GM18517 (cell line): ENCODE measurements around the gene MORC1.
A peak's percentile ranks its signal among the peaks of the same experiment; 100 is the strongest.
"Not testable (repeated sequence)": the region's sequence is repeated elsewhere in the genome, so short reads cannot be mapped to it uniquely, and the experiment has no call there.

ENCODE experiments used
- ATAC-seq: cut with Tn5 transposase; IDR thresholded peaks from one replicate; pipeline ENCODE4 v1.9.1; 2021; ENCODE audit warnings: mild to moderate bottlenecking, moderate library complexity; ENCODE audit not compliant: unreplicated experiment

MORC1 gene

GRCh38 chr3:109109574-109109973 lies 8.4 kb downstream of the MORC1 start:
- ATAC-seq: no peak

- ATAC-seq: no peak
Measured at GRCh38 chr3:109098079-109098644, 19.8 kb downstream of the MORC1 start.

- ATAC-seq: no peak
Measured at GRCh38 chr3:109095166-109095565, 22.8 kb downstream of the MORC1 start.

DNA sequence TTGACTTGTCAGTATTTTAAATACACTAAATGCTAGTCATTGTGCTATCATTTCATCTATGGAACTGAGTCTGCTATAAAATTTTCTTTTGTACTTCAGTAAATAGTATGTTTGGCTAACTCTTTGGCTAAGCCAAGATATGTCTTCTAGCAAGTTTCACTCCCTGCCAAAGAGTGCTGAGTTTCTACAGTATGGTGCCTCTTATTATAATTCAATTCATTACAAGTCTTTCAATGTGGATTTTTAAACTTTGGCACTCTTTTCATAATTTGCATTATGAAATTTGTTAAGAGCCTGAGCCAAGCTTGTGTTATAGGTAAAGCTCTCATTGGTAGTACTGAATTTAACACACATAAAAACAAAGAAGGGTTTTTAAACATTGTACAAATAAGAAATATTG lies 24.4 kb downstream of the MORC1 start:
- no peak for ATAC-seq

GRCh38 chr3:109091846-109092245 lies 26.1 kb downstream of the MORC1 start:
- no peak for ATAC-seq

GRCh38 chr3:109089265-109089664 lies 28.7 kb downstream of the MORC1 start:
- ATAC-seq: no peak

GRCh38 chr3:109081746-109082510 lies 36.0 kb downstream of the MORC1 start:
- peak; percentile 96 for ATAC-seq

- not testable (repeated sequence) for ATAC-seq
Measured at GRCh38 chr3:109080090-109080489, 37.8 kb downstream of the MORC1 start.

DNA sequence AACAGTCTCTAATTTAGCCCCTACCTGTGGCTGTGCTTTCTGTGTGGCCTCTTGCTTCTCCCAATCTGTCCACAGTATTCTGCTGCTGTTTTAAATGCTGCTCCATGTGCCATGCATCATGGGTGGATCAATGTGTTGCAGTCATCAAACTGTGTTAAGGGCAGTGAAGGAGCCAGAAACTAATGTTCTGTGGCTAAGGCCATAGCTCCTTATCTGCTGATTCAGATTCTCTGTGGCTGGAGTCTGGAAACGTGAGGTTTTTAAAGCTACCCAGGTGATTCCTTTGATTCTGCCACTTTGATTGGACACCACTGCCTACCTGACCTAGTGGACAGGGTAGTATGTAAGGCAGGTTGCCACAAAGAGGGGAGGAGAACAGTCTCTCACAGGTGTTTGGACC lies 44.8 kb downstream of the MORC1 start:
- ATAC-seq: no peak

DNA sequence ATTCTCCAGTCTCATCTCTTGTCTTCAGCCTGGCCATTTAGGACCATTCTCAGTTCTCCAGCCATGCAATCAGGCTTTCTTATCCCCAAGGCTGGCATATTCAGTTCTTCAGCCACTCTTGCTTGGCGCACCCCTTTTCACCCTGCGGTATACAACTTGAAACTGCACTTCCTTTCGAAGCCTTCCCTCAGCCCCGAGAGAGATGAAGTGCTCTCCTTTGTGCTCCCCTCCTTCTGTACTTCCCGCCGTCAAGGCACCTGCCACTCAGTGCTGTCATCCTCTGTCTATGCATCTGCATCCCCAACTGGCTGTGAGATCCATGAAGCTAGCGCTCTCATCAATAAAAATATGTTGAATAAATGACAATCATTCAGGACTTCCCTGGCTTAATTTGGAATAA lies 45.7 kb downstream of the MORC1 start:
- peak; percentile 63 for ATAC-seq

DNA sequence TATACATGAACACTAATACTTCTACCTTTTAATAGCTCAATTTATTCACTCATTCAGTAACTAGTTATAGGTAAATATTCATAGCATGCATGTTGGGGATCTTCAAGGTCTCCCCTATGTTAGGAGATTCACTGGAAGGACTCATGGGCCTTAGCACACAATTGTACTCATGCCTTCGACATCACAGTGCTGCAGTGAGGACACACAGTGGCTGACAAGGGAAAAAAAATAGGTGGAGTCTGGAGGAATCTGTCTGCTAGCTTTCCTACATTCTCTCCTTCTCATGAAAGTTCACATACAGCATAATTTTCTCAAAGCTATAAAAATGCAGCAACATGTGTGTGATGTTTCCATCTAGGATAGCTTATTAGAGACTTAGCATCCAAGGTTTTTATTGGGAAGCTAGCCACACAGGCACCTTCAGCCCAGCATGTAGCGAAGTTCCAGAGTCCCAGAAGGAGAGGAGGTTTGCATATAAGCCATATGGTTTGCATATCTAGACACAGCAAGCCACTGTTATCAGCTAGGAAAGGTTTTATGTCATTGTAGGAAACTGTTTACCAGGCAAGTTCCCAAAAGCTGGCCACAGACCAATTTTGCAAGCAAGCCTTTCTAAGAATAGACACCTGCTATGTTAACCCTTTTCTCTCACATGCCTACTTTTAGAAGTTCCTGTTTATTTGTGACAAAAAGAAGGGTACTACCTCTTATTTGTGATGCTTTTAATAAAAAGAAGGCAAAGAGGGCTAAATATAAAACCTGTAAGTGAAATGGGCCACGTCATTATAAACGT lies 46.4 kb downstream of the MORC1 start:
- ATAC-seq: peak; percentile 33

- ATAC-seq: no peak
Measured at GRCh38 chr3:109070211-109070610, 47.7 kb downstream of the MORC1 start.

DNA sequence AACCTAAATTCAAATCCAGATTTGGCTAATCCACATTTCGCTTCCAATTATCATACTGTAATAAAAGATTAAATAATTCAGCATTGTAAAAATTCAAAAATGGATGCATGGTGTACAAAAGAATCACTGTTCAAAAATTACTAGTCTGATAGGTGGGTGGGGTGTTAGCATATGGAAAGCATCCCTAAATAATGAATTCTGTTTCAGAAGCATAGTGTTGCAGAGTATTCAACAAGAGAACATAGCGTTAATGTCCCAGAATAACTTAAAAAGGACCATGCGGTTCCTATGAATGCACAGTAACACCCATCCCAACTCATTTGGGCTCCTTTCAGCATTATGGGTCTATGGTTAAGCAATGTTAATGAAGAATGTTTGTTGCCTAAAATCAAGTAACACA lies 51.1 kb downstream of the MORC1 start:
- ATAC-seq: no peak

- peak; percentile 84 for ATAC-seq
Measured at GRCh38 chr3:109059264-109059663, 58.7 kb downstream of the MORC1 start.

- no peak for ATAC-seq
Measured at GRCh38 chr3:109057616-109058015, 60.3 kb downstream of the MORC1 start.

- ATAC-seq: no peak
Measured at GRCh38 chr3:109057056-109057455, 60.9 kb downstream of the MORC1 start.

DNA sequence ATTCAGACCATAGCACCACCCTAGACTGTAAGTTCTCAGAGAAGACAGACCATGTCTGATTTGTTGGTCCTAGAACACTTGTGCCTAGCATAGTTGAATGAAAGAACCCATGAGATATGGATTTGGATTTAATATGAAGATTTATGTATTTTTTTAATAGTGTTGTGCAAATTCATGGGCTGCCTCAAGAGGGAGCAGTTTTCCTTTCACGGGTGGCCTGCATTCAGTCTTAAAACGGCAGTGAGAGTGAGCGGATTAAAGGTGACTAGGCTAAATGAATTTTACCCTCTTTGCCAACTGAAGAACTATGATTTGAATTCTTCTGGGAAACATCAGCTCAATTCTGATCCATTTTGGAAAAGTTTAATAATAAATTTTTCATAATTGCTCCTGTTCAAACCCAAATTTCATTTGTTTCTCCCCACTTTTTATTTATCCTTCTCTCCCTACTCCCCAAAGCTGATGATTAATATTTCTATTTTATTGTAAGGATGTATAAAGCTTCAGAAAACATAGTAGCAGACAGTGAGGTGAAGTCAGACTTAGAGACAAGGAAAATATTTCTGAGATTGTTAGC lies 67.3 kb downstream of the MORC1 start:
- ATAC-seq: no peak

GRCh38 chr3:109047366-109047765 lies 70.6 kb downstream of the MORC1 start:
- no peak for ATAC-seq

DNA sequence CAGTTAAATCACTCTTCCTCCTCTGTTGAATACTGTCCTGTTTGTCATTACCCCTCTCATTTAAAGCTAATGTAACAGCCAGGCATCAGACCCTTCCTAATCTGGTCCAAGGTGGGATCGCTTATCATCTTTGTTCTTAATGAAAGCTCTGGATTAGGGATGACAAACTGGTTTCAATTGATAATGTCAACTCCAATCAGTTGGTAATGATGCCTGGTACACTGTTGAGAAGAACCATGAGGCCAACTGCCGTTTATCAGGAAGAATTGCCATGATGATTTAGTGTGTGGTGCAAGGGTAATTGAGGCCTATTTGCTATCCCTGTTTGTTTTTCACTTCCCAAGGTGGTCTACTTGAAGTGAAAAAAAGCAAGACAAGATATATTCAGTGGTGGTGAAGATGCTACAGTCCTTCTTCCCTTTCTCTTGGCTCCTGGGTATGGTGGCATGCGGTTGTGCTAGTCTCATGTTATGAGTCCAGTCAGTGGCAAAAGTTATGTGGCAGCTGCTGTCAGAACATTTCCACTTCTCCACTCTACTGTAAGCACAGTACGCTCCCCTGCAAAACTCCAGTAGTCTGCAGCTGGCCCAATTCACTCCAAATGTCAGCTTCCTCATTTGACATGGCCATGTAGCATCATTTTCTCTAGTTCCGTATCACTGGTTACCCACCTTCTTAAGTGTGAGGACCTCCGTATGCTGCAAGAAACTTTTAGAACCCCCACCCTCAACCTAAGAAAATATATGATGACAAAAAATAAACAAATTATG lies 72.5 kb downstream of the MORC1 start:
- no peak for ATAC-seq

- no peak for ATAC-seq
Measured at GRCh38 chr3:109035082-109035481, 82.9 kb downstream of the MORC1 start.
